ENCODE data around the gene AKAIN1. TPM values are rescaled to one million over a fixed set of nuclear protein-coding genes. Genes with fewer than 3 reads are reported as not detected.

The AKAIN1 gene
- total and polyA plus RNA-seq, 2 experiments from 2014 or later, result not detected

DNA sequence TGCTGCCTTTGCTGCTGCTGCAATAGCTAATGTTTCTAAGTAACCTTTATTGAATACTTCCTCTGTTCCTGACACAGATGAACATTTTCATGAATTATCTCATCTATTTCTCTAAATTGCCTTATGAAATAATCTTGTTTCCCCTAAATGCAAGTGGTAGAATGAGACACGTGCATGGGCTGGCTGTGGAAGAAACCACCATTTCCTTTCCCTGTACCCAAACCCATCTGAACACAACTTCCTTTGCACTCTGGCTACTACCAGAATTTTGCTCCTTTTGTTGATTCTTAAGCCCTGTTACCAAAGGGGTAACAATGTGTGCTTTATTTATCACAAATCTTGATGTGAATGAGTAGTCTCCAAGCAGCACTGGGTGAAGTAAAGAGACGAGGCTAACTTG, 29.2 kb downstream of the AKAIN1 start:
- Histone ChIP-seq H2AFZ (no peak overlapping the region; the same call in 1 of the 2 replicates), H3K4me3 (no peak overlapping the region), H3K27ac (ENCODE audit: low read depth) (no peak overlapping the region), H3F3A (replicated peaks; ENCODE audit: low read depth) (no peaks in the 10 kb centered on the region), H3K4me2 (no peak overlapping the region), H3K4me1 (ENCODE audit: insufficient read depth) (0 out of 2 replicates have a peak, but pooled peaks cover 2% of the 10 kb centered on the region), H3K79me2 (replicated peaks; ENCODE audit: insufficient read depth) (no peaks in the 10 kb centered on the region), H3K27me3 (ENCODE audit: insufficient read depth) (no peaks in the 10 kb centered on the region), H3K9me2 (ENCODE audit: insufficient read depth) (no peaks in the 10 kb centered on the region), H3K36me3 (ENCODE audit: insufficient read depth) (no peaks in the 10 kb centered on the region), H4K20me1 (replicated peaks; ENCODE audit: insufficient read depth) (no peaks in the 10 kb centered on the region)
- TF ChIP-seq, protein P1, sequence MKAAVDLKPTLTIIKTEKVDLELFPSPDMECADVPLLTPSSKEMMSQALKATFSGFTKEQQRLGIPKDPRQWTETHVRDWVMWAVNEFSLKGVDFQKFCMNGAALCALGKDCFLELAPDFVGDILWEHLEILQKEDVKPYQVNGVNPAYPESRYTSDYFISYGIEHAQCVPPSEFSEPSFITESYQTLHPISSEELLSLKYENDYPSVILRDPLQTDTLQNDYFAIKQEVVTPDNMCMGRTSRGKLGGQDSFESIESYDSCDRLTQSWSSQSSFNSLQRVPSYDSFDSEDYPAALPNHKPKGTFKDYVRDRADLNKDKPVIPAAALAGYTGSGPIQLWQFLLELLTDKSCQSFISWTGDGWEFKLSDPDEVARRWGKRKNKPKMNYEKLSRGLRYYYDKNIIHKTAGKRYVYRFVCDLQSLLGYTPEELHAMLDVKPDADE (IDR thresholded peaks at IDR 0.05), result no peak
- no peak for TF ChIP-seq EZH2phosphoT487 (IDR thresholded peaks at IDR 0.05; ENCODE audit: unreplicated experiment)
- no peak for TF ChIP-seq ZNF331 (CRISPR knock-in tag; IDR thresholded peaks at IDR 0.05; ENCODE audit: low read depth)
- TF ChIP-seq, protein P2, sequence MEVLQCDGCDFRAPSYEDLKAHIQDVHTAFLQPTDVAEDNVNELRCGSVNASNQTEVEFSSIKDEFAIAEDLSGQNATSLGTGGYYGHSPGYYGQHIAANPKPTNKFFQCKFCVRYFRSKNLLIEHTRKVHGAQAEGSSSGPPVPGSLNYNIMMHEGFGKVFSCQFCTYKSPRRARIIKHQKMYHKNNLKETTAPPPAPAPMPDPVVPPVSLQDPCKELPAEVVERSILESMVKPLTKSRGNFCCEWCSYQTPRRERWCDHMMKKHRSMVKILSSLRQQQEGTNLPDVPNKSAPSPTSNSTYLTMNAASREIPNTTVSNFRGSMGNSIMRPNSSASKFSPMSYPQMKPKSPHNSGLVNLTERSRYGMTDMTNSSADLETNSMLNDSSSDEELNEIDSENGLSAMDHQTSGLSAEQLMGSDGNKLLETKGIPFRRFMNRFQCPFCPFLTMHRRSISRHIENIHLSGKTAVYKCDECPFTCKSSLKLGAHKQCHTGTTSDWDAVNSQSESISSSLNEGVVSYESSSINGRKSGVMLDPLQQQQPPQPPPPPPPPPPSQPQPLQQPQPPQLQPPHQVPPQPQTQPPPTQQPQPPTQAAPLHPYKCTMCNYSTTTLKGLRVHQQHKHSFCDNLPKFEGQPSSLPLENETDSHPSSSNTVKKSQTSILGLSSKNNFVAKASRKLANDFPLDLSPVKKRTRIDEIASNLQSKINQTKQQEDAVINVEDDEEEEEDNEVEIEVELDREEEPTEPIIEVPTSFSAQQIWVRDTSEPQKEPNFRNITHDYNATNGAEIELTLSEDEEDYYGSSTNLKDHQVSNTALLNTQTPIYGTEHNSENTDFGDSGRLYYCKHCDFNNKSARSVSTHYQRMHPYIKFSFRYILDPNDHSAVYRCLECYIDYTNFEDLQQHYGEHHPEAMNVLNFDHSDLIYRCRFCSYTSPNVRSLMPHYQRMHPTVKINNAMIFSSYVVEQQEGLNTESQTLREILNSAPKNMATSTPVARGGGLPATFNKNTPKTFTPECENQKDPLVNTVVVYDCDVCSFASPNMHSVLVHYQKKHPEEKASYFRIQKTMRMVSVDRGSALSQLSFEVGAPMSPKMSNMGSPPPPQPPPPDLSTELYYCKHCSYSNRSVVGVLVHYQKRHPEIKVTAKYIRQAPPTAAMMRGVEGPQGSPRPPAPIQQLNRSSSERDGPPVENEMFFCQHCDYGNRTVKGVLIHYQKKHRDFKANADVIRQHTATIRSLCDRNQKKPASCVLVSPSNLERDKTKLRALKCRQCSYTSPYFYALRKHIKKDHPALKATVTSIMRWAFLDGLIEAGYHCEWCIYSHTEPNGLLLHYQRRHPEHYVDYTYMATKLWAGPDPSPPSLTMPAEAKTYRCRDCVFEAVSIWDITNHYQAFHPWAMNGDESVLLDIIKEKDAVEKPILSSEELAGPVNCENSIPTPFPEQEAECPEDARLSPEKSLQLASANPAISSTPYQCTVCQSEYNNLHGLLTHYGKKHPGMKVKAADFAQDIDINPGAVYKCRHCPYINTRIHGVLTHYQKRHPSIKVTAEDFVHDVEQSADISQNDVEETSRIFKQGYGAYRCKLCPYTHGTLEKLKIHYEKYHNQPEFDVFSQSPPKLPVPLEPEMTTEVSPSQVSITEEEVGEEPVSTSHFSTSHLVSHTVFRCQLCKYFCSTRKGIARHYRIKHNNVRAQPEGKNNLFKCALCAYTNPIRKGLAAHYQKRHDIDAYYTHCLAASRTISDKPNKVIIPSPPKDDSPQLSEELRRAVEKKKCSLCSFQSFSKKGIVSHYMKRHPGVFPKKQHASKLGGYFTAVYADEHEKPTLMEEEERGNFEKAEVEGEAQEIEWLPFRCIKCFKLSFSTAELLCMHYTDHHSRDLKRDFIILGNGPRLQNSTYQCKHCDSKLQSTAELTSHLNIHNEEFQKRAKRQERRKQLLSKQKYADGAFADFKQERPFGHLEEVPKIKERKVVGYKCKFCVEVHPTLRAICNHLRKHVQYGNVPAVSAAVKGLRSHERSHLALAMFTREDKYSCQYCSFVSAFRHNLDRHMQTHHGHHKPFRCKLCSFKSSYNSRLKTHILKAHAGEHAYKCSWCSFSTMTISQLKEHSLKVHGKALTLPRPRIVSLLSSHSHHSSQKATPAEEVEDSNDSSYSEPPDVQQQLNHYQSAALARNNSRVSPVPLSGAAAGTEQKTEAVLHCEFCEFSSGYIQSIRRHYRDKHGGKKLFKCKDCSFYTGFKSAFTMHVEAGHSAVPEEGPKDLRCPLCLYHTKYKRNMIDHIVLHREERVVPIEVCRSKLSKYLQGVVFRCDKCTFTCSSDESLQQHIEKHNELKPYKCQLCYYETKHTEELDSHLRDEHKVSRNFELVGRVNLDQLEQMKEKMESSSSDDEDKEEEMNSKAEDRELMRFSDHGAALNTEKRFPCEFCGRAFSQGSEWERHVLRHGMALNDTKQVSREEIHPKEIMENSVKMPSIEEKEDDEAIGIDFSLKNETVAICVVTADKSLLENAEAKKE (CRISPR knock-in tag; IDR thresholded peaks at IDR 0.05), result no peak
- TF ChIP-seq, protein P3, sequence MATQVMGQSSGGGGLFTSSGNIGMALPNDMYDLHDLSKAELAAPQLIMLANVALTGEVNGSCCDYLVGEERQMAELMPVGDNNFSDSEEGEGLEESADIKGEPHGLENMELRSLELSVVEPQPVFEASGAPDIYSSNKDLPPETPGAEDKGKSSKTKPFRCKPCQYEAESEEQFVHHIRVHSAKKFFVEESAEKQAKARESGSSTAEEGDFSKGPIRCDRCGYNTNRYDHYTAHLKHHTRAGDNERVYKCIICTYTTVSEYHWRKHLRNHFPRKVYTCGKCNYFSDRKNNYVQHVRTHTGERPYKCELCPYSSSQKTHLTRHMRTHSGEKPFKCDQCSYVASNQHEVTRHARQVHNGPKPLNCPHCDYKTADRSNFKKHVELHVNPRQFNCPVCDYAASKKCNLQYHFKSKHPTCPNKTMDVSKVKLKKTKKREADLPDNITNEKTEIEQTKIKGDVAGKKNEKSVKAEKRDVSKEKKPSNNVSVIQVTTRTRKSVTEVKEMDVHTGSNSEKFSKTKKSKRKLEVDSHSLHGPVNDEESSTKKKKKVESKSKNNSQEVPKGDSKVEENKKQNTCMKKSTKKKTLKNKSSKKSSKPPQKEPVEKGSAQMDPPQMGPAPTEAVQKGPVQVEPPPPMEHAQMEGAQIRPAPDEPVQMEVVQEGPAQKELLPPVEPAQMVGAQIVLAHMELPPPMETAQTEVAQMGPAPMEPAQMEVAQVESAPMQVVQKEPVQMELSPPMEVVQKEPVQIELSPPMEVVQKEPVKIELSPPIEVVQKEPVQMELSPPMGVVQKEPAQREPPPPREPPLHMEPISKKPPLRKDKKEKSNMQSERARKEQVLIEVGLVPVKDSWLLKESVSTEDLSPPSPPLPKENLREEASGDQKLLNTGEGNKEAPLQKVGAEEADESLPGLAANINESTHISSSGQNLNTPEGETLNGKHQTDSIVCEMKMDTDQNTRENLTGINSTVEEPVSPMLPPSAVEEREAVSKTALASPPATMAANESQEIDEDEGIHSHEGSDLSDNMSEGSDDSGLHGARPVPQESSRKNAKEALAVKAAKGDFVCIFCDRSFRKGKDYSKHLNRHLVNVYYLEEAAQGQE (IDR thresholded peaks at IDR 0.05; ENCODE audit: unreplicated experiment), result no peak
- no peak for TF ChIP-seq ZNF114 (CRISPR knock-in tag; IDR thresholded peaks at IDR 0.05)
- no peak for TF ChIP-seq NANOG (IDR thresholded peaks at IDR 0.05; ENCODE audit: borderline replicate concordance)
- no peak for TF ChIP-seq POLR2AphosphoS5 (IDR thresholded peaks at IDR 0.05; ENCODE audit: low read depth)
- H3K9me3 Mint-ChIP-seq, result no peaks in the 10 kb centered on the region
- ATAC-seq (no peak), DNase-seq (ENCODE audit: low spot score) (no peak)
- no peak overlapping the region for H3K4me3 Mint-ChIP-seq
- no peak overlapping the region for H3K27ac Mint-ChIP-seq
- no peaks in the 10 kb centered on the region; the same call in 2 of the 3 replicates for H3K4me1 Mint-ChIP-seq
- H3K27me3 Mint-ChIP-seq (ENCODE audit: insufficient read depth, low read depth, poor library complexity), result no peaks in the 10 kb centered on the region
- H3K36me3 Mint-ChIP-seq (ENCODE audit: low read depth), result no peaks in the 10 kb centered on the region

Data from GM23338 (cell line).